ENCODE measurements around the gene JAKMIP2.

GRCh38 chr5:147756566-147756965, 26.0 kb downstream of the JAKMIP2 start:
- TF ChIP-seq POLR2A (IDR thresholded peaks at IDR 0.05; ENCODE audit: borderline replicate concordance, extremely low read depth, insufficient read depth, insufficient read length) (no peak), CTCF (IDR thresholded peaks at IDR 0.05 in 2 of 3, conservative IDR thresholded peaks at IDR 0.05 in 1 of 3; ENCODE audit: borderline replicate concordance in 1 of 3, insufficient read depth in 1 of 3, low read depth in 2 of 3, low read length in 2 of 3) (no peak), ZNF274 (IDR thresholded peaks at IDR 0.05; ENCODE audit: low read depth, low read length) (no peak), YY1 (IDR thresholded peaks at IDR 0.05; ENCODE audit: extremely low read depth, insufficient replicate concordance, low read depth, low read length) (no peak), CBX3 (IDR thresholded peaks at IDR 0.05; ENCODE audit: low read depth) (no peak)
- TF ChIP-seq, protein P1, sequence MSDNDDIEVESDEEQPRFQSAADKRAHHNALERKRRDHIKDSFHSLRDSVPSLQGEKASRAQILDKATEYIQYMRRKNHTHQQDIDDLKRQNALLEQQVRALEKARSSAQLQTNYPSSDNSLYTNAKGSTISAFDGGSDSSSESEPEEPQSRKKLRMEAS (IDR thresholded peaks at IDR 0.05) = no peak

Data from HCT116 (cell line).